Measurements from ENCODE around the gene HIBADH.
"Not testable (repeated sequence)": the region's sequence is repeated elsewhere in the genome, so short reads cannot be mapped to it uniquely, and the experiment has no call there.

GRCh38 chr7:27674126-27674525 is 11.4 kb upstream of the HIBADH start:
- not testable (repeated sequence) for TF ChIP-seq CTCF (IDR thresholded peaks at IDR 0.05 in 4 of 5, conservative IDR thresholded peaks at IDR 0.05 in 1 of 5); POLR2A (IDR thresholded peaks at IDR 0.05)

Measured in gastrocnemius medialis (tissue), 4 donors.